H1 (cell line): ENCODE results near the gene ZFAND6. TPM values are rescaled to one million over a fixed set of nuclear protein-coding genes. Genes with fewer than 3 reads are reported as not detected.

Source experiments
- CTCF ChIA-PET: fragments of 300-600 bp; sonication (Branson Sonifier 250); formaldehyde crosslinking; loops from one replicate; lab custom pipeline; 2021; ENCODE audit not compliant: partially characterized antibody; lab: Charles Lee
- POLR2A ChIA-PET: fragments of 300-600 bp; sonication (Branson Sonifier 250); formaldehyde crosslinking; loops from one replicate; lab custom pipeline; 2021; ENCODE audit warnings: inconsistent platforms; ENCODE audit not compliant: partially characterized antibody; lab: Charles Lee
- DNase-seq, 2 experiments: peaks; one replicate each; pipeline versions ENCODE4 v3.0.0 to v3.0.0-alpha.2; 2010 to 2022; ENCODE audit warnings: low spot score in 2 of 2, low read depth in 1 of 2, mixed read lengths in 1 of 2
- FAIRE-seq: peaks from 2 replicates; lab custom pipeline; 2011; peaks lifted over from hg19 to GRCh38; lab: Jason Lieb, UNC
- H2AFZ ChIP-seq: 2 replicates; pipeline ENCODE4 v1.8.1; 2012; ENCODE audit warnings: low read length, inconsistent platforms
- H2AK5ac ChIP-seq: 2 replicates; pipeline ENCODE4 v1.6.1; 2013; ENCODE audit warnings: low read depth, low read length
- H2BK120ac ChIP-seq: replicated peaks from 2 replicates; pipeline ENCODE3; 2013; ENCODE audit warnings: low read depth, low read length, inconsistent platforms
- H2BK12ac ChIP-seq: 2 replicates; pipeline ENCODE4 v1.6.1; 2013; ENCODE audit warnings: low read depth, low read length
- H2BK15ac ChIP-seq: 2 replicates; pipeline ENCODE4 v1.6.1; 2013; ENCODE audit warnings: low read length
- H2BK20ac ChIP-seq: 2 replicates; pipeline ENCODE4 v1.6.1; 2013; ENCODE audit warnings: low read length
- H2BK5ac ChIP-seq: 2 replicates; pipeline ENCODE4 v1.6.1; 2013; ENCODE audit warnings: low read depth, low read length
- H3K14ac ChIP-seq: 2 replicates; pipeline ENCODE4 v1.6.1; 2013; ENCODE audit warnings: inconsistent platforms; ENCODE audit not compliant: insufficient read length
- H3K18ac ChIP-seq: 2 replicates; pipeline ENCODE4 v1.6.1; 2013; ENCODE audit warnings: low read length; ENCODE audit errors: extremely low read depth
- H3K23ac ChIP-seq: 2 replicates; pipeline ENCODE4 v1.6.1; 2013; ENCODE audit warnings: inconsistent platforms; ENCODE audit not compliant: insufficient read length
- H3K23me2 ChIP-seq: 2 replicates; pipeline ENCODE4 v1.6.1; 2013; ENCODE audit warnings: low read depth, low read length
- H3K27ac ChIP-seq: 2 replicates; pipeline ENCODE4 v1.6.1; 2011; ENCODE audit warnings: low read depth, low read length, inconsistent platforms
- H3K27me3 ChIP-seq, 4 experiments: replicated peaks in 1 of 4; 1 replicate in 1 of 4; 2 replicates in 3 of 4; pipeline versions ENCODE4 v1.6.1 to v1.8.1; 2011 to 2013; ENCODE audit warnings: low read length in 3 of 4, mild to moderate bottlenecking in 3 of 4, inconsistent platforms in 2 of 4, mixed read lengths in 2 of 4, moderate library complexity in 1 of 4; ENCODE audit not compliant: control insufficient read depth in 3 of 4, insufficient read depth in 3 of 4; ENCODE audit errors: extremely low read depth in 1 of 4
- H3K36me3 ChIP-seq, 4 experiments: 2 replicates each; pipeline versions ENCODE4 v1.6.1 to v1.8.1; 2011 to 2013; ENCODE audit warnings: mild to moderate bottlenecking in 4 of 4, low read length in 3 of 4, moderate library complexity in 2 of 4, control low read depth in 1 of 4, inconsistent platforms in 1 of 4; ENCODE audit not compliant: insufficient read depth in 4 of 4, control insufficient read depth in 2 of 4
- H3K4ac ChIP-seq: replicated peaks from 2 replicates; pipeline ENCODE3; 2013; ENCODE audit warnings: low read length, low read depth, mixed read lengths, inconsistent platforms; ENCODE audit not compliant: insufficient read length
- H3K4me1 ChIP-seq, 4 experiments: replicated peaks in 1 of 4; 1 replicate in 1 of 4; 2 replicates in 3 of 4; pipeline versions ENCODE4 v1.6.1 to v1.8.1; 2011 to 2013; ENCODE audit warnings: low read length in 3 of 4, inconsistent platforms in 2 of 4, mixed read lengths in 1 of 4; ENCODE audit not compliant: insufficient read depth in 4 of 4, control insufficient read depth in 3 of 4
- H3K4me2 ChIP-seq, 2 experiments: 2 replicates each; pipeline versions ENCODE4 v1.6.1 to v1.8.1; 2011 to 2013; ENCODE audit warnings: low read depth in 2 of 2, low read length in 2 of 2, control low read depth in 1 of 2, inconsistent platforms in 1 of 2, mild to moderate bottlenecking in 1 of 2; ENCODE audit not compliant: insufficient read depth in 1 of 2
- H3K4me3 ChIP-seq, 4 experiments: fragments of 200-600, 300-600 bp in 1 of 4; sonication (generic), shearing (Covaris generic), sonication (Bioruptor Twin) in 1 of 4; 2 replicates each; pipeline versions ENCODE4 v1.5.1 to v1.8.1; 2011 to 2016; ENCODE audit warnings: low read length in 4 of 4, low read depth in 3 of 4, control low read depth in 2 of 4, inconsistent platforms in 2 of 4, mild to moderate bottlenecking in 2 of 4, mixed read lengths in 1 of 4, moderate library complexity in 1 of 4; ENCODE audit not compliant: insufficient read depth in 2 of 4; ENCODE audit errors: extremely low read depth in 1 of 4
- H3K56ac ChIP-seq: replicated peaks from 2 replicates; pipeline ENCODE3; 2013; ENCODE audit warnings: low read depth, mild to moderate bottlenecking, mixed read lengths, low read length, inconsistent platforms; ENCODE audit not compliant: insufficient read length
- H3K79me1 ChIP-seq: 2 replicates; pipeline ENCODE4 v1.6.1; 2013; ENCODE audit warnings: low read depth, low read length, control low read depth
- H3K79me2 ChIP-seq, 2 experiments: 2 replicates each; pipeline versions ENCODE4 v1.6.1 to v1.8.1; 2012 to 2013; ENCODE audit warnings: low read length in 2 of 2, mild to moderate bottlenecking in 2 of 2, inconsistent platforms in 1 of 2; ENCODE audit not compliant: insufficient read depth in 2 of 2, control insufficient read depth in 1 of 2
- H3K9ac ChIP-seq, 4 experiments: replicated peaks in 1 of 4; 1 replicate in 1 of 4; 2 replicates in 3 of 4; pipeline versions ENCODE4 v1.6.1 to v1.8.1; 2011 to 2013; ENCODE audit warnings: low read depth in 3 of 4, low read length in 3 of 4, control low read depth in 2 of 4, mild to moderate bottlenecking in 2 of 4, moderate library complexity in 2 of 4, inconsistent platforms in 1 of 4; ENCODE audit errors: extremely low read depth in 1 of 4
- H3K9me3 ChIP-seq, 2 experiments: 2 replicates each; pipeline versions ENCODE4 v1.6.1 to v1.8.1; 2012 to 2013; ENCODE audit warnings: mild to moderate bottlenecking in 2 of 2, moderate library complexity in 2 of 2, control low read depth in 1 of 2, inconsistent platforms in 1 of 2, low read depth in 1 of 2, low read length in 1 of 2, mixed read lengths in 1 of 2; ENCODE audit not compliant: insufficient read depth in 2 of 2
- H4K20me1 ChIP-seq, 2 experiments: replicated peaks in 1 of 2; 2 replicates each; pipeline versions ENCODE3 to v1.8.1; 2011 to 2013; ENCODE audit warnings: inconsistent platforms in 2 of 2, low read length in 2 of 2, mild to moderate bottlenecking in 1 of 2; ENCODE audit not compliant: insufficient read depth in 2 of 2, control insufficient read depth in 1 of 2
- H4K5ac ChIP-seq: 2 replicates; pipeline ENCODE4 v1.6.1; 2013; ENCODE audit warnings: low read length, low read depth, mixed read lengths, inconsistent platforms; ENCODE audit not compliant: insufficient read length
- H4K8ac ChIP-seq: 2 replicates; pipeline ENCODE4 v1.8.0; 2013; ENCODE audit warnings: mild to moderate bottlenecking, moderate library complexity, low read length, inconsistent platforms; ENCODE audit not compliant: insufficient read depth; ENCODE audit errors: extremely low read depth
- H4K91ac ChIP-seq: replicated peaks from 2 replicates; pipeline ENCODE3; 2013; ENCODE audit warnings: low read length, mixed read lengths, inconsistent platforms; ENCODE audit not compliant: insufficient read length
- POLR2AphosphoS5 ChIP-seq: IDR thresholded peaks from 2 replicates; pipeline ENCODE4 v1.6.1; 2011; ENCODE audit warnings: low read depth, low read length
- RBBP5 ChIP-seq: IDR thresholded peaks from 2 replicates; pipeline ENCODE4 v1.7.1; 2012; ENCODE audit warnings: low read depth, mild to moderate bottlenecking, inconsistent platforms, low read length, moderate library complexity, borderline replicate concordance
- SIN3A ChIP-seq, 2 experiments: IDR thresholded peaks in 1 of 2; conservative IDR thresholded peaks in 1 of 2; 2 replicates each; pipeline ENCODE4 v1.6.1; 2011 to 2012; ENCODE audit warnings: low read length in 2 of 2, improper control_type of control experiment in 1 of 2, low read depth in 1 of 2, mild to moderate bottlenecking in 1 of 2
- TCF12 ChIP-seq: IDR thresholded peaks from 2 replicates; pipeline ENCODE4 v1.6.1; 2011; ENCODE audit warnings: low read depth, mild to moderate bottlenecking, low read length
- WGBS, 2 experiments: shearing (Covaris generic) in 1 of 2; methylation state at CpG; one replicate each; pipeline versions ENCODE4 v1.1.6 to v1.1.7; 2013 to 2015; ENCODE audit warnings: low lambda C conversion rate in 2 of 2, mixed read lengths in 2 of 2, inconsistent platforms in 1 of 2, low coverage in 1 of 2, missing lambda C conversion rate in 1 of 2; ENCODE audit not compliant: insufficient replicate concordance in 2 of 2, insufficient coverage in 1 of 2, insufficient read length in 1 of 2; ENCODE audit errors: extremely low coverage in 1 of 2, missing lambda C conversion rate in 1 of 2; 5-methylcytosine and 5-hydroxymethylcytosine counted together
- polyA plus RNA-seq, 7 experiments: library from polyadenylated mRNA; depleted of rRNA in 3 of 7; stranded (reverse) in 5 of 7; unstranded in 2 of 7; fragments of >200 nt in 5 of 7; fragments of 200-250 nt in 2 of 7; gene quantifications; 1 replicate in 5 of 7; 2 replicates in 1 of 7; 4 replicates in 1 of 7; pipeline versions ENCODE4 v1.2.1 to v1.2.3, GENCODE V29; 2011 to 2013; ENCODE audit warnings: missing spikeins in 2 of 7, mixed read lengths in 2 of 7
- total RNA-seq: library from RNA; stranded (reverse); fragmentation: NEBNext Ultra II Directional; extraction: Animal tissue kit (Norgen Biotek cat#: 25700); gene quantifications from 2 replicates; pipeline ENCODE4 v1.2.1, GENCODE V29; 2021

The ZFAND6 gene
- total and polyA plus RNA-seq, 2 of the 8 experiments (the other 6 are each of a cell fraction or from before 2014, with no cell fraction given) = 136 to 237 TPM

DNA sequence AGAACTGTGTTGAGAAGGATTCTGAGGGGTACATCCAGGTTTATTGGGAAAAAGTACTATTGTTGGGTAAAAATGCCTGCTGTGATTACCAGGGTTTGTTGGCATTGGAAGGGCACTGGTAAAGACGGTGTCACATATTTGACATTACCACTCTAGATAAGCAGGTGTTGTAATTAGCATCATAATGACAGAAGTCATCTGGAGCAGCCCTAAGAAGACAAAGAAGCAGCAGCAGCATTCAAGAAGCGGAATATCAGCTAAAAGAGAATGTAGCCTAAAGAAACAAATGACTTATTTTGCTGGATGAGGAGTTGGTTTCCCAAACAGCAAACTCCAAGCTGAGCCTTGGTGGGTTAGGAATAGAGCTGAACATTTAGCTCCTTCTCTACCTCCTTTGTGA, 30.5 kb upstream of the ZFAND6 start:
- no peak overlapping the region for H3K18ac ChIP-seq
- H3K36me3 ChIP-seq = no peaks in the 10 kb centered on the region
- H3K79me2 ChIP-seq = no peaks in the 10 kb centered on the region; a peak in 1 of 4 replicates
- TF ChIP-seq SIN3A (conservative IDR thresholded peaks at IDR 0.05 in 1 of 2, IDR thresholded peaks at IDR 0.05 in 1 of 2; ENCODE audit: low read depth in 1 of 2, low read length in 2 of 2) (peak in 1 of 2 experiments; percentile 53; a peak in 1 of 4 replicates), POLR2AphosphoS5 (no peak), RBBP5 (no peak), TCF12 (0 out of 2 replicates have a peak, but pooled peaks have one; percentile 66)
- TF ChIP-seq, all 59 proteins: peak for 2
- Histone ChIP-seq H3K23me2 (peaks cover 4% of the 10 kb centered on the region; the same call in 1 of the 2 replicates), H3K9ac (no peak overlapping the region), H3K79me1 (no peaks in the 10 kb centered on the region), H3K56ac (no peak overlapping the region), H3K4ac (no peak overlapping the region), H4K20me1 (no peaks in the 10 kb centered on the region), H3K23ac (no peak overlapping the region), H4K8ac (no peak overlapping the region), H2BK120ac (no peak overlapping the region), H3K4me3 (no peak overlapping the region), H2BK20ac (no peak overlapping the region), H2AFZ (no peak overlapping the region), H3K27ac (no peak overlapping the region), H3K9me3 (no peaks in the 10 kb centered on the region; a peak in 1 of 4 replicates), H3K4me1 (peaks cover 8 to 17% (median 12%) of the 10 kb centered on the region in 4 experiments), H3K14ac (no peak overlapping the region), H3K27me3 (no peaks in the 10 kb centered on the region), H2BK5ac (no peak overlapping the region; the same call in 1 of the 2 replicates), H2BK12ac (peak overlapping the region; percentile 76), H4K5ac (no peak overlapping the region), H2BK15ac (0 out of 2 replicates have a peak overlapping the region, but pooled peaks have one; percentile 37), H4K91ac (no peak overlapping the region), H2AK5ac (no peak overlapping the region), H3K4me2 (peak overlapping the region; percentile 25 to 40; a peak in 1 of 4 replicates)
- POLR2A ChIA-PET = no interaction called here
- DNase-seq (no peak), FAIRE-seq (no peak)
- WGBS, 2 experiments = 45% methylated on average over 2 of the region's 2 CpGs; no CpG with 5 or more reads in 1 of the 2 experiments
- CTCF ChIA-PET = interaction anchor here (0.6 to 1.5 kb wide), 7 partner anchors 11 to 281 kb away, joined by 3 to 5 read pairs (median 3); no protein-coding TSS in a partner anchor
